Fibroblast of pulmonary artery (primary cell): Measurements from ENCODE around the gene SELENOI.
"Not testable (repeated sequence)": the region's sequence is repeated elsewhere in the genome, so short reads cannot be mapped to it uniquely, and the experiment has no call there.

Experiments
- DNase-seq: peaks from one replicate; pipeline ENCODE4 v3.0.0-alpha.2; 2010; ENCODE audit warnings: low read depth
- H3K4me3 ChIP-seq: replicated peaks from 2 replicates; pipeline ENCODE4 v1.5.1; 2011; ENCODE audit warnings: low read depth, mild to moderate bottlenecking, control low read depth, low read length, moderate library complexity
- CTCF ChIP-seq: IDR thresholded peaks from 2 replicates; pipeline ENCODE4 v1.5.1; 2011; ENCODE audit warnings: mild to moderate bottlenecking, control low read depth, low read length, inconsistent platforms; ENCODE audit errors: missing control alignments

The SELENOI gene

GRCh38 chr2:26359886-26360473 lies 14.0 kb downstream of the SELENOI start:
- no peak for DNase-seq
- no peak overlapping the region for H3K4me3 ChIP-seq
- no peak for TF ChIP-seq CTCF

- no peak for DNase-seq
- H3K4me3 ChIP-seq = no peak overlapping the region
- no peak for TF ChIP-seq CTCF
Observed at GRCh38 chr2:26363323-26363722, 17.4 kb downstream of the SELENOI start.

- no peak for TF ChIP-seq CTCF
- H3K4me3 ChIP-seq = no peak overlapping the region
- DNase-seq = no peak
Observed at GRCh38 chr2:26363958-26364357, 18.0 kb downstream of the SELENOI start.

GRCh38 chr2:26364669-26365068 lies 18.7 kb downstream of the SELENOI start:
- no peak for DNase-seq
- TF ChIP-seq CTCF = no peak
- H3K4me3 ChIP-seq = no peak overlapping the region

- TF ChIP-seq CTCF = no peak
- no peak overlapping the region for H3K4me3 ChIP-seq
- no peak for DNase-seq
Observed at GRCh38 chr2:26366957-26367356, 21.0 kb downstream of the SELENOI start.

- DNase-seq, H3K4me3 ChIP-seq: not testable (repeated sequence)
Observed at GRCh38 chr2:26369664-26370063, 23.7 kb downstream of the SELENOI start.

GRCh38 chr2:26370909-26371308 lies 25.0 kb downstream of the SELENOI start:
- not testable (repeated sequence) for DNase-seq, H3K4me3 ChIP-seq

GRCh38 chr2:26376799-26377198 lies 30.9 kb downstream of the SELENOI start:
- no peak overlapping the region for H3K4me3 ChIP-seq
- no peak for DNase-seq
- TF ChIP-seq CTCF = no peak
